BE2C (cell line): Measurements from ENCODE around the gene ULK2.

Source experiments
- DNase-seq: peaks from one replicate; pipeline ENCODE4 v3.0.0-alpha.2; 2020
- H3K27me3 ChIP-seq: fragments of 250-450 bp; sonication (Bioruptor Pico); 2 replicates; pipeline ENCODE4 v1.5.1; 2020; ENCODE audit warnings: mild to moderate bottlenecking
- H3K36me3 ChIP-seq: fragments of 250-450 bp; sonication (Bioruptor Pico); 2 replicates; pipeline ENCODE4 v1.5.1; 2020; ENCODE audit warnings: mild to moderate bottlenecking
- H3K4me1 ChIP-seq: fragments of 250-450 bp; sonication (Bioruptor Pico); 2 replicates; pipeline ENCODE4 v1.5.1; 2020
- H3K4me3 ChIP-seq: 2 replicates; pipeline ENCODE4 v1.5.1; 2011; ENCODE audit warnings: low read depth, low read length
- H3K9me3 ChIP-seq: fragments of 250-450 bp; sonication (Bioruptor Pico); 2 replicates; pipeline ENCODE4 v1.5.1; 2020
- CTCF ChIP-seq: IDR thresholded peaks from 2 replicates; pipeline ENCODE4 v1.5.1; 2012; ENCODE audit warnings: mild to moderate bottlenecking, low read depth, low read length

The ULK2 gene

DNA sequence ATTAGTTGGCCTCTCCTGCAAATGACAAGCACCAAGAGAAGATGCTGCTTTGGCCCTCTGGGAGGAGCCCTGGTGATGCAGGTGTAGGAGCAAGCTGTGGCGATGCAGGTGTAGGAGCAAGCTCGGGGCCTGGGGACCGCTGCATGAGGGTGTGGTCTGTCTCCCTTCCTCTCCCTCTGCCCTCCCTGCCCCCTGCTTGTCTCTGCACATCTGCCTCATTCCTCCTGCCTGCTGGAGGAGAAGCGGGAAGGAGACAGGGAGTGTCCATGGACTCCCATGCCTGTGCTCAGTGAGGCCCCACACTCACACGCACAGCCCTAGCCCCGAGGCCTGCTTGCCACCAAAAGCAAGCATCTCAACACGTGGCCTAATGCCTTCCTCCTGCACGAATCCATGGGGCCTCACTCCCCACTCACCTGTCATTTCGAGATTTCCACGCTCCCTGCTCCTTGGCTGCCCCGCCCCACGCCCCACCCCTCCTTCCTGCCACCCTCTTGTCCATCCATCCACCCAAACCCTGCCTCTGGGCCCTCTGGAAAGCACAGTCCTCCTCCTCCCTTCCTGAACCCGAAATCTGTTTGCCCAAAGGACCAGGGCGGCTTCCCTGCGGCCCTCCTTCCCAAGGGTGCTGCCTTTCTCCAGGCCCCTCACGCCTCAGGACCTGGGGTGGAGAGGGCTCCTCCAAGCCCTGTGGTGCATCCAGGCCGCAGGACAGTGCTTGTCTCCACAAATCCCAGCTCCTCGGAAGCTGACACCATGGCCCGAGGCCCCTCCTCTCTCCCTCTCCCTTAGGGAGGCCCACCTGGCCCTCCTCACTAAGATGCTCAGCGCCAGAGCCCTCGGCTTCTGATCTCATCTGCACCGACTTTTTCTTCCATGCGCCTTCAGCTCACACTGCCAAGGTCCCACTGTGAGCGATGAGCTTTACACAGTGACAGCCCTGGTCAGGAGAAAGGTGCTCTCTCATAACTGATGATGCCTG, 107.9 kb downstream of the ULK2 start:
- no peak for TF ChIP-seq CTCF
- H3K36me3 ChIP-seq, result no peaks in the 10 kb centered on the region
- no peaks in the 10 kb centered on the region for H3K9me3 ChIP-seq
- no peaks in the 10 kb centered on the region for H3K27me3 ChIP-seq
- no peaks in the 10 kb centered on the region for H3K4me1 ChIP-seq
- H3K4me3 ChIP-seq, result no peak overlapping the region
- no peak for DNase-seq

GRCh38 chr17:19757536-19758180, 110.1 kb downstream of the ULK2 start:
- Histone ChIP-seq H3K36me3 (no peaks in the 10 kb centered on the region), H3K9me3 (no peaks in the 10 kb centered on the region), H3K27me3 (no peaks in the 10 kb centered on the region), H3K4me1 (no peaks in the 10 kb centered on the region), H3K4me3 (no peak overlapping the region)
- no peak for TF ChIP-seq CTCF
- DNase-seq, result no peak

- no peak for DNase-seq
Observed at GRCh38 chr17:19756546-19756945, 111.2 kb downstream of the ULK2 start.

GRCh38 chr17:19755821-19756510, 111.8 kb downstream of the ULK2 start:
- Histone ChIP-seq H3K4me1 (no peaks in the 10 kb centered on the region), H3K27me3 (no peaks in the 10 kb centered on the region), H3K36me3 (no peaks in the 10 kb centered on the region), H3K4me3 (no peak overlapping the region), H3K9me3 (no peaks in the 10 kb centered on the region)
- no peak for DNase-seq
- no peak for TF ChIP-seq CTCF

More at GRCh38 chr17:19756546-19756945, 111.2 kb downstream of the ULK2 start:
- Histone ChIP-seq H3K27me3 (no peaks in the 10 kb centered on the region), H3K36me3 (no peaks in the 10 kb centered on the region), H3K4me3 (no peak overlapping the region), H3K4me1 (no peaks in the 10 kb centered on the region), H3K9me3 (no peaks in the 10 kb centered on the region)
- no peak for TF ChIP-seq CTCF

DNA sequence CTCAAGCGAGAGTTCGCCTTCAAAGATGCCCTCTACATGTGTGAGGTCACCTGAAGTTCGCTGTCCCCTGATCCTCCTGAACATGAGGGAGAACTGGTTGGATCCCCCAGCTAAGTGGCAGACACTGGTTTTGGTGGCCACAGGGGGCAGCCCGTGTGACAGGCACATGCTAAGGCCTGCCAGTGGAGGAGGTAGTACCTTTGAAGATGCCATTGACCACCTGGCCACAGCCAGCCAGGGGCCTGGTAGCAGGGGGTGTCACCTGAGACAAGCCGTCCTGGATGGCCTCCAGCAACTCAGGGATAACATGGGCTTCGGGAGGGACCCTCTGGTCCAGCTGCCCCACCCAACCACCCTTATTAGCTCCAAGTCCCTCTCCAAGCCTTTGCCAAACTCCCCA, 112.3 kb downstream of the ULK2 start:
- no peaks in the 10 kb centered on the region for H3K27me3 ChIP-seq
- no peak for DNase-seq

More for the DNA sequence above, 112.3 kb downstream of the ULK2 start:
- H3K4me1 ChIP-seq, result no peaks in the 10 kb centered on the region
- no peak overlapping the region for H3K4me3 ChIP-seq
- TF ChIP-seq CTCF, result no peak
- no peaks in the 10 kb centered on the region for H3K9me3 ChIP-seq
- no peaks in the 10 kb centered on the region for H3K36me3 ChIP-seq
